GM18499 (cell line): ENCODE measurements around the gene TBC1D21.
"Not testable (repeated sequence)": the region's sequence is repeated elsewhere in the genome, so short reads cannot be mapped to it uniquely, and the experiment has no call there.

Experiments used
- ATAC-seq: cut with Tn5 transposase; IDR thresholded peaks from one replicate; pipeline ENCODE4 v1.9.1; 2021; ENCODE audit warnings: moderate number of reproducible peaks; ENCODE audit not compliant: insufficient read depth, unreplicated experiment

TBC1D21 gene

GRCh38 chr15:73926219-73927002 is 53.0 kb downstream of the TBC1D21 start, which contains the start of gene LOXL1:
LOXL1 (plus strand) TSS chr15:73926462; CDS start chr15:73926784, 322 bp downstream.
- ATAC-seq, result no peak

- ATAC-seq, result no peak
These were observed 53.7 kb downstream of the TBC1D21 start for GRCh38 chr15:73927003-73927475.

GRCh38 chr15:73927476-73928240 is 54.3 kb downstream of the TBC1D21 start:
- ATAC-seq, result no peak

- no peak for ATAC-seq
These were observed 54.8 kb downstream of the TBC1D21 start for GRCh38 chr15:73928241-73928579.

- ATAC-seq, result no peak
These were observed 55.7 kb downstream of the TBC1D21 start for GRCh38 chr15:73928971-73929627.

GRCh38 chr15:73930371-73930770 is 57.0 kb downstream of the TBC1D21 start:
- no peak for ATAC-seq

GRCh38 chr15:73930790-73931281 is 57.5 kb downstream of the TBC1D21 start:
- ATAC-seq, result no peak

- ATAC-seq, result no peak
These were observed 58.1 kb downstream of the TBC1D21 start for GRCh38 chr15:73931441-73931840.

- no peak for ATAC-seq
These were observed 59.2 kb downstream of the TBC1D21 start for GRCh38 chr15:73932381-73933191.

- ATAC-seq, result no peak
These were observed 60.9 kb downstream of the TBC1D21 start for GRCh38 chr15:73934281-73934680.

- no peak for ATAC-seq
These were observed 62.2 kb downstream of the TBC1D21 start for GRCh38 chr15:73935547-73935946.

- ATAC-seq, result no peak
These were observed 62.8 kb downstream of the TBC1D21 start for GRCh38 chr15:73936181-73936580.

- no peak for ATAC-seq
These were observed 63.4 kb downstream of the TBC1D21 start for GRCh38 chr15:73936588-73937290.

- no peak for ATAC-seq
These were observed 63.9 kb downstream of the TBC1D21 start for GRCh38 chr15:73937296-73937695.

GRCh38 chr15:73937726-73938125 is 64.4 kb downstream of the TBC1D21 start:
- no peak for ATAC-seq

- ATAC-seq, result not testable (repeated sequence)
These were observed 65.2 kb downstream of the TBC1D21 start for GRCh38 chr15:73938516-73938915.
